Activated naive CD4-positive, alpha-beta T cell treated with anti-CD3 and anti-CD28 coated beads, Interleukin-2, amount 50 U/mL, for 72 hours (primary cell): ENCODE data around the gene KIR3DL2. TPM values are rescaled to one million over a fixed set of nuclear protein-coding genes. Genes with fewer than 3 reads are reported as not detected.
A peak's percentile ranks its signal among the peaks of the same experiment; 100 is the strongest.
"Not testable (repeated sequence)": the region's sequence is repeated elsewhere in the genome, so short reads cannot be mapped to it uniquely, and the experiment has no call there.

ENCODE experiments used
- ATAC-seq, 2 donors: fragments of 150-1000 bp; cut with Tn5 transposase; 2 replicates each; pipeline ENCODE4 v1.10.0; 2021; ENCODE audit warnings: mild to moderate bottlenecking in 2 of 2, moderate library complexity in 2 of 2
- DNase-seq, 2 donors: peaks; one replicate each; pipeline ENCODE4 v3.0.0; 2021 to 2022; ENCODE audit warnings: low spot score in 2 of 2
- H3K27ac Mint-ChIP-seq, 2 donors: one replicate each; pipeline ENCODE4 v1.8.0; 2022; ENCODE audit warnings: mild to moderate bottlenecking in 2 of 2, mixed read lengths in 2 of 2
- H3K36me3 Mint-ChIP-seq, 2 donors: one replicate each; pipeline ENCODE4 v1.8.0; 2022; ENCODE audit warnings: mixed read lengths in 2 of 2
- H3K9me3 Mint-ChIP-seq, 2 donors: one replicate each; pipeline ENCODE4 v1.8.0; 2022; ENCODE audit warnings: mixed read lengths in 2 of 2
- total RNA-seq, 2 donors: library from RNA; stranded (reverse); gene quantifications; one replicate each; pipeline ENCODE4 v1.2.3, GENCODE V29; 2022

The KIR3DL2 gene
- 1 to 10 TPM in 1 of 2 donors, under 1 TPM in 1; 0.98 to 1.1 TPM for total RNA-seq

DNA sequence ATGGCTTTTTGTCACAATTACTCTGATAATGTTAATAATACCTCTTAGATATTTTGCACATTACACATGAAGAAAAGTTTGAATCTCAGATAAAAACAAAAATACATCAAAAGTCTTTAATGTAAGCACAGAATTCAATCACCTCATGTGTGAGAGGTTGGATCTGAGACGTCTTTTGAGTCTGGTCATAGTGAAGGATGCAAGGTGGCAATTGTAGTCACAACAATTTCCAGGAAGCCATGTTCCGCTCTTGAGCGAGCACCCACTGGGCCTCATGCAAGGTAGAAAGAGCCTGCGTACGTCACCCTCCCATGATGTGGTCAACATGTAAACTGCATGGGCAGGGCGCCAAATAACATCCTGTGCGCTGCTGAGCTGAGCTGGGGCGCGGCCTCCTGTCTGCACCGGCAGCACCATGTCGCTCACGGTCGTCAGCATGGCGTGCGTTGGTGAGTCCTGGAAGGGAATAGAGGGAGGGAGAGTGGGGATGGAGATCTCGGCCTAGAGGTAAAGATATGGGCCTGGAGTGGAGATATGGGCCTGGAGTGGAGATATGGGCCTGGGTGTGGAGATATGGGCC, at the start of gene KIR3DL2:
Gene KIR3DL2, plus strand, starts transcription at position 383 of the 580 bp plus-strand sequence. Its CDS starts 33 bp downstream, at position 416.
- H3K27ac Mint-ChIP-seq, H3K36me3 Mint-ChIP-seq, ATAC-seq, DNase-seq: not testable (repeated sequence)
- H3K9me3 Mint-ChIP-seq = peaks cover 8 to 16% of the 10 kb centered on the region in 2 donors

DNA sequence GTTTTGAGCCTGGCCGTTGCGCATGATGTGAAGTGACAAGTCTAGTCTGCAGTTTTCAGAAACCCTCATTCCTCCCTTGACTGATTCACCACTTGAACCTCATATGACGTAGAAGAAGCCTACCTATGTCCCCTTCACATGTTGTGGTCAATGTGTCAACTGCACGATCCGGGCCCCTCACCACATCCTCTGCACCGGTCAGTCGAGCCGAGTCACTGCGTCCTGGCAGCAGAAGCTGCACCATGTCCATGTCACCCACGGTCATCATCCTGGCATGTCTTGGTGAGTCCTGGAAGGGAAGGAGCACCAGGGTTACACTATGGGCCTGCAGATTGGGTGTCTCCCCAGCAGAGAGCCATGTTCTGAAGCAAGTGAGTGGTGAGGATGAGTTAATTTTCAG, 46.8 kb upstream of the KIR3DL2 start, which contains the start of gene KIR2DL4:
Gene KIR2DL4, plus strand, starts transcription at position 201 of the 400 bp plus-strand sequence. Its CDS starts 42 bp downstream, at position 243.
- H3K36me3 Mint-ChIP-seq = peaks cover 0 to 6% of the 10 kb centered on the region in 2 donors
- H3K27ac Mint-ChIP-seq = no peak within 1 kb of the TSS
- ATAC-seq (no peak), DNase-seq (no peak)
- H3K9me3 Mint-ChIP-seq = peaks cover 4 to 25% of the 10 kb centered on the region in 2 donors

DNA sequence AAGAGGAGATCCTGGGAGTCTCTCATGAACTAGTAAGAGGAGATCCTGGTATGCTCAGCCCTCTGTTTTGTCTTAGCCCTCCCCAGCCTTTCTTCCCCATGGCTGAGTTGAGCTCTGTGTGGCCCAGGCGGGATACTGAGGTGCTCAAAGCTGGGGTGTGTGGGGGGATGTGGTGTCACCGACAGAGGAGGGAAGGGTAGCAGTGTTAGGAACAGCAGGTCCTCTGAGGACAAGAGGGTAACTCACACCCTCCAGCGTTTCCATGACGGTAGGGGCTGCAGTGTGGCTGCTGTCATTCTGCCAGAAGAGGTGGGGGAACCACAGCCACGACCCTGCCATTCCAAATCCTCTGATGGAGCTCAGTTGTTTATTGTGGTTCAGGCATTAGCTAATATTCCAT, 46.1 kb upstream of the KIR3DL2 start:
- ATAC-seq = no peak
- no peak overlapping the region for H3K27ac Mint-ChIP-seq
- no peak for DNase-seq
- H3K36me3 Mint-ChIP-seq = peaks cover 0 to 3% of the 10 kb centered on the region in 2 donors
- peaks cover 4 to 25% of the 10 kb centered on the region in 2 donors for H3K9me3 Mint-ChIP-seq

DNA sequence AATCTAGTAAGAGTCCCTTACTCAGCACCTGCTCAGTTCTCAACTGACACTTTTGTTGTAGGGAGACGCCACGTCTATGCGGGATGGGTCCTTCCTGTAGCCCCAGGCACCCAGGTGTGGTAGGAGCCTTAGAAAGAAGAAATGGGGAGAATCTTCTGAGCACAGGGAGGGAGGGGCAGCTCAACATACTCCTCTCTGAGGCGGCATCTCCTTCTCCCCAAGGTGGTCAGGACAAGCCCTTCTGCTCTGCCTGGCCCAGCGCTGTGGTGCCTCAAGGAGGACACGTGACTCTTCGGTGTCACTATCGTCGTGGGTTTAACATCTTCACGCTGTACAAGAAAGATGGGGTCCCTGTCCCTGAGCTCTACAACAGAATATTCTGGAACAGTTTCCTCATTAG, 45.7 kb upstream of the KIR3DL2 start:
- DNase-seq = no peak
- Mint-ChIP-seq H3K9me3 (peaks cover 5 to 23% of the 10 kb centered on the region in 2 donors), H3K27ac (no peak overlapping the region), H3K36me3 (no peaks in the 10 kb centered on the region)
- no peak for ATAC-seq

DNA sequence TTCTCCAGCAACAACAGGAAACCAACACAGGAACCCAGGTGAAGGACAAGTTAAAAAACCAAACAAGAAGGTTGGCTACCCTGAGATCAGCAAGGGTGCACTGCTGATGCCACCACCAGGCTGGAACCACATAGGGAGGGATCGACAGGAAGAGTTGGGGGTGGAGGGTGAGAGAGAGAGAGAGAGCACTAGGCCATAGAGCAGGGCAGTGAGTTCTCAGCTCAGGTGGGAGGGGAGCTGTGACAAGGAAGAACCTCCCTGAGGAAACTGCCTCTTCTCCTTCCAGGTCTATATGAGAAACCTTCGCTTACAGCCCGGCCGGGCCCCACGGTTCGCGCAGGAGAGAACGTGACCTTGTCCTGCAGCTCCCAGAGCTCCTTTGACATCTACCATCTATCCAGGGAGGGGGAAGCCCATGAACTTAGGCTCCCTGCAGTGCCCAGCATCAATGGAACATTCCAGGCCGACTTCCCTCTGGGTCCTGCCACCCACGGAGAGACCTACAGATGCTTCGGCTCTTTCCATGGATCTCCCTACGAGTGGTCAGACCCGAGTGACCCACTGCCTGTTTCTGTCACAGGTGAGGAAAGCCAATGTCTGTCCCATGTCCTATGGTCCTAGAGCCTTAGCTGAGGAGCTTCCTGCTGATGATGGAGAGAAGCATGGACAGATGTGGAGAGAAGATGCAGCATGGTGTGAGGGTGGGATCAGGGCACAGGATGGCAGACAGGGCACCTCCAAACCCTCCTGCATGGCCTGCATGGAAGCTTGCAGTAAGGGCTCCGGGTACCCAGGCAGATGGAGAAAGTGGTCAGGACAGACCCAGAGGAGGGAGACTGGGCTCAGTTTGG, 44.4 kb upstream of the KIR3DL2 start:
- no peak for DNase-seq
- Mint-ChIP-seq H3K27ac (no peak overlapping the region), H3K9me3 (peaks cover 7 to 32% of the 10 kb centered on the region in 2 donors), H3K36me3 (no peaks in the 10 kb centered on the region)
- ATAC-seq = no peak

DNA sequence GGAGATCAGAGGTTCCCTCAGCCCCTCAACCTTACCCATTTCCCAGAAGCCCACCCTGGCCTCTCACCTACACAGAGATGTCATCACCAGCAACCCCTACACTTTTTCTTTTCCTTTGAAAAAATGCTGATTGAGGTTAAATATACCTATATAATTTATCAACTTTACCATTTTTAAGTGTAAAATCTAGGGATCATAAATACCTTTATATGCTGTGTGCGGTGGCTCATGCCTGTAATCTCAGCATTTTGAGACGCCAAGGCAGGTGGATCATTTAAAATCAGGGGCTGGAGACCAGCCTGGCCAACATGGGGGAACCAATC, 43.8 kb upstream of the KIR3DL2 start:
- H3K27ac Mint-ChIP-seq = no peak overlapping the region
- peaks cover 3 to 30% of the 10 kb centered on the region in 2 donors for H3K9me3 Mint-ChIP-seq
- ATAC-seq (no peak), DNase-seq (no peak)
- H3K36me3 Mint-ChIP-seq = no peaks in the 10 kb centered on the region

DNA sequence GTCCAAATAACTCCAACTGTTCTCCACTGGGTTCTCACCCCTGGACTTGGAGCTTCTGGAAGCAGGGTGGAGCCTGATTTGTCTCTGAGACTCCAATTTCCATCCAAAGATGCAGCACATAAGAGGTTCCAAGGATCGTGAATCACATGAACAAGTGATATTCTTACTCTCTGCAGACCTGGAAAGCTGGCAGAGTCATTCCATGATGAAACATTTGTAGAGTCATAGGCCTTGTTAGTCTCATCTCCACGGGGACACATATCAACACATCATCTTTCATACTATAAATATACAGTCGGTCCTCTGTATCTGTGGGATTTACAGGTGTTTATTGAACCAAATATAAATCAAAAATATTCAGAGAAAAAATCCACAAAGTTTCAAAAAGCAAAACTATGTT, 35.7 kb upstream of the KIR3DL2 start:
- ATAC-seq, H3K27ac Mint-ChIP-seq, H3K36me3 Mint-ChIP-seq, DNase-seq: not testable (repeated sequence)
- H3K9me3 Mint-ChIP-seq = peaks cover 9 to 20% of the 10 kb centered on the region in 2 donors

DNA sequence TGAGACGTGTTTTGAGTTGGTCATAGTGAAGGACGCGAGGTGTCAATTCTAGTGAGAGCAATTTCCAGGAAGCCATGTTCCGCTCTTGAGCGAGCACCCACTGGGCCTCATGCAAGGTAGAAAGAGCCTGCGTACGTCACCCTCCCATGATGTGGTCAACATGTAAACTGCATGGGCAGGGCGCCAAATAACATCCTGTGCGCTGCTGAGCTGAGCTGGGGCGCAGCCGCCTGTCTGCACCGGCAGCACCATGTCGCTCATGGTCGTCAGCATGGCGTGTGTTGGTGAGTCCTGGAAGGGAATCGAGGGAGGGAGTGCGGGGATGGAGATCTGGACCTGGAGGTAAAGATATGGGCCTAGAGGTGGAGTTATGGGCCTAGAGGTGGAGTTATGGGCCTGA, 34.0 kb upstream of the KIR3DL2 start, which contains the start of gene KIR3DL1:
Gene KIR3DL1, plus strand, starts transcription at position 218 of the 400 bp plus-strand sequence.
- not testable (repeated sequence) for H3K9me3 Mint-ChIP-seq, ATAC-seq

DNA sequence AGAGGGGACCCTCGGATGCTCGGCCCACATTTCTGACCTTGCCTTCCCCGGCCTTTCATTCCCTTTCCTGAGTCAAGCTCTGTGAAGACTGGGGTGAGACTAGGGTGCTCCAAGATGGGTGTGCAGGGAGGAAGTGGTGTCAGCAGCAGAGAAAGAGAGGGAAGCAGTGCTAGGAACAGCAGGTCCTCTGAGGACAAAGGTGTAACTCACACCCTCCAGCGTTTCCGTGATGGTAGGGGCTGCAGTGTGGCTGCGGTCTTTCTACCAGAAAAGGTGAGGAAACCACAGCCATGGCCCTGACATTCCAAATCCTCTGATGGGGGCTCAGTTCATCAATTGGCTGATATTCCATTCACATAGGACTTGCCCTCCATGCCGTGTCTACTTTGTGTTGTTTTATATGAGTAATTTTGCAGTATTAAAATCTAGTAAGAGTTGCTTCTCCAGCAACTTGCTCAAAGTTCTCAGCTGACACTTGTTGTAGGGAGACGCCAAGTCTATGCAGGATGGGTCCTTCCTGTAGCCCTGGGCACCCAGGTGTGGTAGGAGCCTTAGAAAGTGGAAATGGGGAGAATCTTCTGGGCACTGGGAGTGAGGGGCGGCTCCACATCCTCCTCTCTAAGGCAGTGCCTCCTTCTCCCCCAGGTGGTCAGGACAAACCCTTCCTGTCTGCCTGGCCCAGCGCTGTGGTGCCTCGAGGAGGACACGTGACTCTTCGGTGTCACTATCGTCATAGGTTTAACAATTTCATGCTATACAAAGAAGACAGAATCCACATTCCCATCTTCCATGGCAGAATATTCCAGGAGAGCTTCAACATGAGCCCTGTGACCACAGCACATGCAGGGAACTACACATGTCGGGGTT, 32.3 kb upstream of the KIR3DL2 start:
- DNase-seq = no peak
- Mint-ChIP-seq H3K36me3 (no peaks in the 10 kb centered on the region), H3K27ac (no peak overlapping the region), H3K9me3 (no peaks in the 10 kb centered on the region)
- no peak for ATAC-seq

More for the DNA sequence above, 34.0 kb upstream of the KIR3DL2 start, which contains the start of gene KIR3DL1:
- H3K36me3 Mint-ChIP-seq, DNase-seq: not testable (repeated sequence)
- H3K27ac Mint-ChIP-seq = peak within 1 kb of the TSS in 1 of 2 donors; percentile 81

DNA sequence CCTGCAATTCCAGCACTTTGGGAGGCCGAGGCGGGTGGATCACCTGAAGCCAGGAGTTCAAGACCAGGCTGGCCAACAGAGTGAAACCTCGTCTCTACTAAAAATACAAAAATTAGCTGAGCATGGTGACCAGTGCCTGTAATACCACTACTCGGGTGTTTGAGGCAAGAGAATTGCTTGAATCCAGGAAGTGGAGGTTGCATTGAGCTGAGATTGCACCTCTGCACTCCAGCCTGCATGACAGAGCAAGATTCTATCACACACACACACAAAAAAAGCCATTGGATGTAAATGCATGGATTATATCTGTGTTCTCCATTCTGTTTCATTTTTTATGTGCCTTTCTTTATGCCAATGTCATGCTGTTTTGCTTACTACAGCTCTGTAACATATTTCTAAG, 25.8 kb upstream of the KIR3DL2 start:
- not testable (repeated sequence) for H3K27ac Mint-ChIP-seq, H3K36me3 Mint-ChIP-seq, DNase-seq, ATAC-seq, H3K9me3 Mint-ChIP-seq

DNA sequence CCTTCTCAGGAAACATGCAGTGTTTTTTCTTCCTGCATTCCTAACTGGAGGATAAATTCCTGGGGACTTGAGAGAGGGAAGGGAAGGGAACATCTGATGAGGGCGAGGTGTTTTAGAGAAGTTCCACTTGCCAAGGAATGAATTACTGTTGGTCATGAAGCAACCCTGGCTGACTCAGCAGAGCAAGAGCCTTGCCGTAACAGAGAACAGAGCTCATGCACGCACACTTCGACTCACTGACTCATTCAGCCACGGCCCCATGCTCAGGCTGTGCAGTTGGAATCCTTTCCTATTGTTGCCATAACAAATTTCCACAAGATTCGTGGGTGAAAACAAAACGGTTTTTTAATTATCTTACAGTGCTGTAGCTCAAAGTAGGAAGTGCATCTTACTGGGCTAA, 24.9 kb upstream of the KIR3DL2 start:
- not testable (repeated sequence) for ATAC-seq, H3K27ac Mint-ChIP-seq, H3K36me3 Mint-ChIP-seq, H3K9me3 Mint-ChIP-seq, DNase-seq

DNA sequence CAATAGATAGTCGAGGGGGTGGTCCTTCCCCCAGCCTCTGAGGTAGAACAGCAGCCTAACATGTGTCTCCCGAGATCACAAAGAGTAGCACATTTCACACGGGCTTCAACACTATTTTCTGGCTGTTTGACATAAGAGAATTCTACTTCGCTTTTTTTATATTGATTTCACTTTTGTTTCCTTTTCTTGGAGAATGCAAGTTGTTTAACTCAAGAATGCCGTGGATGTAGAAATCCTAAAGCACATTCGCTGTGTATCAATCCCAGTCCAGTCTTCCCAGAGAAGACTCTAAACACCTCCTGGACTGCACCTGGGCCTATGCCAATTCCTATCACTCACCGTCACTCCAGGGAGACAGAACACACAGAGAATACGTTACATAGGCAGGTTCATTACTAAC, 22.2 kb upstream of the KIR3DL2 start:
- H3K9me3 Mint-ChIP-seq, ATAC-seq, H3K27ac Mint-ChIP-seq, H3K36me3 Mint-ChIP-seq, DNase-seq: not testable (repeated sequence)

DNA sequence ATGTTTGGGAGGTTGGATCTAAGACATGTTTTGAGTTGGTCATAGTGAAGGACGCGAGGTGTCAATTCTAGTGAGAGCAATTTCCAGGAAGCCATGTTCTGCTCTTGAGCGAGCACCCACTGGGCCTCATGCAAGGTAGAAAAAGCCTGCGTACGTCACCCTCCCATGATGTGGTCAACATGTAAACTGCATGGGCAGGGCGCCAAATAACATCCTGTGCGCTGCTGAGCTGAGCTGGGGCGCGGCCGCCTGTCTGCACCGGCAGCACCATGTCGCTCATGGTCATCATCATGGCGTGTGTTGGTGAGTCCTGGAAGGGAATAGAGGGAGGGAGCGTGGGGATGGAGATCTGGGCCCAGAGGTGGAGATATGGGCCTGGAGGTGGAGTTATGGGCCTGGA, 17.7 kb upstream of the KIR3DL2 start, which contains the start of gene KIR2DS4:
Gene KIR2DS4, plus strand, starts transcription at position 181 of the 400 bp plus-strand sequence.
- H3K9me3 Mint-ChIP-seq = not testable (repeated sequence)

DNA sequence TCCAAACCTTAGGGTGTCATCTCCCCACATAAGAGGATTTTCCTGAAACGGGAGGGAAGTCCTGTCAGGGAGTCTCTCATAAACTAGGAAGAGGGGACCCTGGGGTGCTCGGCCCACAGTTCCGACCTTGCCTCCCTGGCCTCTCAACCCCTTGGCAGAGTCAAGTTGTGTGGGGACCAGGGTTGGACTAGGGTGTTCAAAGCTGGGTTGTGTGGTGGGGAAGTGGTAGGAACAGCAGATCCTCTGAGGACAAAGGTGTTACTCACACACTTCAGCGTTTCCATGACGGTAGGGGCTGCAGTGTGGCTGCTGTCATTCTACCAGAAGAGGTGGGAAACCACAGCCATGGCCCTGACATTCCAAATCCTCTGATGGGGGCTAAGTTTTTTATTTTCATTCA, 15.1 kb upstream of the KIR3DL2 start:
- not testable (repeated sequence) for H3K9me3 Mint-ChIP-seq, ATAC-seq, H3K27ac Mint-ChIP-seq, H3K36me3 Mint-ChIP-seq, DNase-seq

More for the DNA sequence above, 17.7 kb upstream of the KIR3DL2 start, which contains the start of gene KIR2DS4:
- H3K27ac Mint-ChIP-seq, ATAC-seq, DNase-seq, H3K36me3 Mint-ChIP-seq: not testable (repeated sequence)

DNA sequence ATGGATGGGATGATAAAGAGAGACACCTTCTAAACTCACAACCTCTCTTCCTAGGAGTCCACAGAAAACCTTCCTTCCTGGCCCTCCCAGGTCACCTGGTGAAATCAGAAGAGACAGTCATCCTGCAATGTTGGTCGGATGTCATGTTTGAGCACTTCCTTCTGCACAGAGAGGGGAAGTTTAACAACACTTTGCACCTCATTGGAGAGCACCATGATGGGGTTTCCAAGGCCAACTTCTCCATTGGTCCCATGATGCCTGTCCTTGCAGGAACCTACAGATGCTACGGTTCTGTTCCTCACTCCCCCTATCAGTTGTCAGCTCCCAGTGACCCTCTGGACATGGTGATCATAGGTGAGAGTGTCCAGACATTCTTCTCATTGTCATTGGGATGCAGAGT, 12.7 kb upstream of the KIR3DL2 start:
- ATAC-seq, H3K36me3 Mint-ChIP-seq, DNase-seq, H3K9me3 Mint-ChIP-seq, H3K27ac Mint-ChIP-seq: not testable (repeated sequence)

DNA sequence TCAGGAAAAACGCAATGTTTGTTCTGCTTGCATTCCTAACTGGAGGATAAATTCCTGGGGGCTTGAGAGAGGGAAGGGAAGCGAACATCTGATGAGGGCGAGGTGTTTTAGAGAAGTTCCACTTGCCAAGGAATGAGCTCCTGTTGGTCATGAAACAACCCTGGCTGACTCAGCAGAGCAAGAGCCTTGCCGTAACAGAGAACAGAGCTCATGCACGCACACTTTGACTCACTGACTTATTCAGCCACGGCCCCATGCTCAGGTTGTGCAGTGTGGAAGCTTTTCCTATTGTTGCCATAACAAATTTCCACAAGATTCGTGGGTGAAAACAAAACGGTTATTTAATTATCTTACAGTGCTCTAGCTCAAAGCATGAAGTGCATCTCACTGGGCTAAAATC, 7.1 kb upstream of the KIR3DL2 start:
- not testable (repeated sequence) for DNase-seq, H3K36me3 Mint-ChIP-seq, ATAC-seq, H3K27ac Mint-ChIP-seq
- H3K9me3 Mint-ChIP-seq = peaks cover 8 to 16% of the 10 kb centered on the region in 2 donors
